Immature natural killer cell (primary cell): ENCODE data around the gene ACBD6. TPM values are rescaled to one million over a fixed set of nuclear protein-coding genes. Genes with fewer than 3 reads are reported as not detected.
A peak's percentile ranks its signal among the peaks of the same experiment; 100 is the strongest.

ENCODE experiments used
- DNase-seq, 3 donors: peaks; one replicate each; pipeline ENCODE4 v3.0.0; 2022; ENCODE audit warnings: mixed read lengths in 1 of 3
- H3K27ac Mint-ChIP-seq, 6 donors: one replicate each; pipeline ENCODE4 v1.8.0; 2020; ENCODE audit warnings: mixed read lengths in 6 of 6, mild to moderate bottlenecking in 5 of 6, inconsistent platforms in 4 of 6, moderate library complexity in 3 of 6
- H3K27me3 Mint-ChIP-seq, 3 donors: one replicate each; pipeline ENCODE4 v1.8.0; 2020 to 2021; ENCODE audit warnings: low read depth in 3 of 3, mild to moderate bottlenecking in 3 of 3, mixed read lengths in 3 of 3, moderate library complexity in 3 of 3, inconsistent platforms in 1 of 3
- H3K36me3 Mint-ChIP-seq, 3 donors: one replicate each; pipeline ENCODE4 v1.8.0; 2020; ENCODE audit warnings: mixed read lengths in 3 of 3, inconsistent platforms in 2 of 3, mild to moderate bottlenecking in 2 of 3
- H3K4me1 Mint-ChIP-seq, 2 donors: one replicate each; pipeline ENCODE4 v1.8.0; 2020; ENCODE audit warnings: inconsistent platforms in 2 of 2, mild to moderate bottlenecking in 2 of 2, mixed read lengths in 2 of 2, moderate library complexity in 1 of 2
- H3K4me3 Mint-ChIP-seq, 5 donors: one replicate each; pipeline ENCODE4 v1.8.0; 2020; ENCODE audit warnings: mild to moderate bottlenecking in 5 of 5, mixed read lengths in 5 of 5, inconsistent platforms in 3 of 5, moderate library complexity in 3 of 5
- H3K9me3 Mint-ChIP-seq, 6 donors: one replicate each; pipeline ENCODE4 v1.8.0; 2020; ENCODE audit warnings: mild to moderate bottlenecking in 6 of 6, mixed read lengths in 6 of 6, inconsistent platforms in 4 of 6, moderate library complexity in 3 of 6
- polyA plus RNA-seq, 3 donors: library from polyadenylated mRNA; unstranded; fragments of 300-500 nt; fragmentation: Illumina TruSeq; gene quantifications; one replicate each; pipeline ENCODE4 v1.2.3, GENCODE V29; 2021

ACBD6 gene
- polyA plus RNA-seq, 3 donors from 2014 or later: 30.5 to 39.2 (median 38.1) TPM

DNA sequence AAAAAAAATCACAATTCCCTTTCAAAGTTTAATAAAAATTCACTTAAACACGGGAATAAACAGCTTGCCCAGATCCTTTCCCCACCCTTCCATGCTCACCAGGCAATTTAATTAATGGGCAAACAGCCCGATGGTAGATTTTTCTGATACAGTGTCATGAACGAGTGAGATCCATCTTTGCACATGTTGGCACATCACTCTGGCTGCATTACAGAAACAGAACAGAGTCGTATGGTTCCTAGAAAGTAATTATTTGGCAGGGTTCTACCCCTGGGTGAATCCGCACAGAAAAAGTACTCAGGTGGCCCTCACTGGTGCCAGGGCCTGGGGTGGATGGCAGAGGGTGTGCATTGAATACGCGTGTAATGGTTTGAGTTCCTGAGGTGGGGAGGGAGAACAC, 31.8 kb upstream of the ACBD6 start:
- no peaks in the 10 kb centered on the region for H3K4me1 Mint-ChIP-seq
- H3K36me3 Mint-ChIP-seq: no peaks in the 10 kb centered on the region
- H3K27ac Mint-ChIP-seq: no peak overlapping the region
- H3K9me3 Mint-ChIP-seq: no peaks in the 10 kb centered on the region
- DNase-seq: no peak
- no peak overlapping the region for H3K4me3 Mint-ChIP-seq
- peaks cover 3 to 10% (median 7%) of the 10 kb centered on the region in 3 donors for H3K27me3 Mint-ChIP-seq

DNA sequence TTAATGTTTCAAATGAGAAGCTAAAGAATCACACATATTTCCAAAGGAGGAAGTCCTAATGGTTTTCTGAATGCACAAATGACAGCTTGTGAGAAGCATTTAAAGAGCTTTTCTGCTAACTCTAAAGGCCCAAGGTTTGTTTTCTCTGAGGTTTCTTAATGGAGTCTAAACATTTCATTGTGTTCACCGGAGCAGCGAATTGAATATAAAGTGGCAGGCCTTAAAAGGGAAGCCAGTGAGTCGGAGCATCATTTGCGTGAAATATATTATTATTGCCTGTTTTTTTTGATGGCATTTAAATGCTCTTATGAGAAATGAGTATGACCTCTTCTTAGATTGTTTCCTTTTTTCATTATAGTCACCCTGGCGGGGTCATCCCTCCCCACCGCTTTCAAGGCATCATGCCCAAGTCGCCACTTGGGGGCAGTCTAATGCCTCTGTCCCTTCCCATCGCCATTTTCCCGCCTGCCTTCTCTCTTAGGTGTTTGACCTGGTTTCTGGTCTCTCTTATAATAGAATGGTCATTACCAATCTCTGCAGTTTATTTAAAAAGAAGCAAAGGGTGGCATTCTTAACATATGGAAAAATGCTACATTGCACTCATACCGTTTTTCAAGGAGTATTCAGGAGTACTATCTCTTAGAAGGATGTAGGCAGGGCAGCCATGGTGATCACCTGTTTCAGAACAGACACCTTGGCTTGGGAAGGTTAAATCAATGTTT, 31.1 kb upstream of the ACBD6 start:
- no peaks in the 10 kb centered on the region for H3K4me1 Mint-ChIP-seq

DNA sequence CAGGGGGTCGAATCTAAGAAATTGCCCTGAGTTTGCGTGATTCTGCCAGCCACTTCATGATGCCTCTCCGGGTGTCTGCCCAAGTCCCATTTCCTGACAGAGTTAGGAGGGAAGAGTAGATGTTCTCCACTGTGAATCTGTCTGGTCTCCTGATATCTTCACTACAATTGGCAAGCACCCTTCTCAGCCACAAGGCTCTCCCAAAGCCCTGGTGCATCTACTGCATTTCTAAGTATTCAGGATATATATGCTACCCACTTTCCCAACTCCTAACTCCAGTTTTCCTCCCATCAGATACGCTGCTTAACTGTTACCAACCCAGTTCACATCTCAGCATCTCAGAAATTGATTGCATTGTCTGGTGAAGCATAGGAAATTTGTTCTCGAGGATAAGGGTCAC, 30.5 kb upstream of the ACBD6 start:
- H3K36me3 Mint-ChIP-seq: no peaks in the 10 kb centered on the region
- H3K4me1 Mint-ChIP-seq: no peaks in the 10 kb centered on the region
- H3K27me3 Mint-ChIP-seq: peaks cover 3 to 8% (median 7%) of the 10 kb centered on the region in 3 donors
- DNase-seq: no peak
- H3K27ac Mint-ChIP-seq: no peak overlapping the region
- no peaks in the 10 kb centered on the region for H3K9me3 Mint-ChIP-seq
- H3K4me3 Mint-ChIP-seq: no peak overlapping the region

More for the DNA sequence above, 31.1 kb upstream of the ACBD6 start:
- no peaks in the 10 kb centered on the region for H3K9me3 Mint-ChIP-seq
- H3K36me3 Mint-ChIP-seq: no peaks in the 10 kb centered on the region
- H3K4me3 Mint-ChIP-seq: no peak overlapping the region
- peak; percentile 19 to 40 (median 22) for DNase-seq
- H3K27ac Mint-ChIP-seq: no peak overlapping the region
- peaks cover 3 to 8% (median 7%) of the 10 kb centered on the region in 3 donors for H3K27me3 Mint-ChIP-seq

DNA sequence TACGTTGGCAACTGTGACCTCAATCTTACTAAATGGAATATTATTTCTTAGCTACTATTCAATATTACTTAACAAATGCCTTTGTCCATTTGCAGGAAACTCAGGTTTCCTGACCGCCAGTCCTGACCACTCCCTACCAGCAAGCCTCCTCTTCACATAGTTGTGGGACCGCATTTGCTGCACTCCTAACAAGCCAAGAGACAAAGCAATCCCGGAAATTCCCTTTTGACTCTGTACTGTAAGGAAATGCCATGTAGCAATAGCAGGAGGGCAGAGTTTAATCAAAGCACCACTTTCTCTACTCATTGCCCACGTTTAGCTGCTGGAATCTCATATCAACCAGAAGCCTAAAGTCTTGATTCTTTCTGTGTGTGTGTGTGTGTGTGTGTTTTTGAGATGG, 28.1 kb upstream of the ACBD6 start:
- H3K27ac Mint-ChIP-seq: no peak overlapping the region
- H3K4me1 Mint-ChIP-seq: no peaks in the 10 kb centered on the region
- peaks cover 3 to 9% (median 7%) of the 10 kb centered on the region in 3 donors for H3K27me3 Mint-ChIP-seq
- H3K36me3 Mint-ChIP-seq: no peaks in the 10 kb centered on the region
- no peaks in the 10 kb centered on the region for H3K9me3 Mint-ChIP-seq
- DNase-seq: no peak
- H3K4me3 Mint-ChIP-seq: no peak overlapping the region

DNA sequence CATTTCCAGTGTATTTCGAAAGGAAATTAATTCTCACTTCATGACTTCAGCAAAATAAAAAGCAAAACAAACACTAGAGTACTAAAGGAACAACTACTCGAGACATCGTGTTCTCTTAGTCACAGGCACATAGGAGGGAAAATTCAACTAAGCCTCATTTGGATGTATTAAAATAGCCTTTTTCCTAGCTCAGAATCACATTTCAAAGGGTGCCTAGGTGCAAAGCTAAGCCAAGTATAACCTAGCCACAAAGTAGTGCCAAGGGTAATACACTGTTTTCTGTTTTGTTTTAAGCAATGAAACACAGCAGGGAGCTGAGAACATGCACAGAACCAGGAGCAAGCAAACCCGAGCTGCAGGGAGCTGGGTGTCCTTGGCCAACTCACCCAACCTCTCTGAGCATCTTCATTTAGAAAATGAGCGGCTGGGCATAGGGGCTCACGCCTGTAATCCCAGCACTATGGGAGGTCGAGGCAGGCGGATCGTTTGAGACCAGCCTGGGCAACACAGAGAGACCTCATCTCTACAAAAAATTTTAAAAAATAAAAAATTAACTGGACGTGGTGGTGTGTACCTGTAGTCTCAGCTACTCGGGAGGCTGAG, 26.6 kb upstream of the ACBD6 start:
- Mint-ChIP-seq H3K4me1 (no peaks in the 10 kb centered on the region), H3K9me3 (no peaks in the 10 kb centered on the region), H3K27me3 (peaks cover 2 to 9% (median 5%) of the 10 kb centered on the region in 3 donors), H3K27ac (no peak overlapping the region), H3K4me3 (no peak overlapping the region), H3K36me3 (no peaks in the 10 kb centered on the region)
- DNase-seq: no peak

DNA sequence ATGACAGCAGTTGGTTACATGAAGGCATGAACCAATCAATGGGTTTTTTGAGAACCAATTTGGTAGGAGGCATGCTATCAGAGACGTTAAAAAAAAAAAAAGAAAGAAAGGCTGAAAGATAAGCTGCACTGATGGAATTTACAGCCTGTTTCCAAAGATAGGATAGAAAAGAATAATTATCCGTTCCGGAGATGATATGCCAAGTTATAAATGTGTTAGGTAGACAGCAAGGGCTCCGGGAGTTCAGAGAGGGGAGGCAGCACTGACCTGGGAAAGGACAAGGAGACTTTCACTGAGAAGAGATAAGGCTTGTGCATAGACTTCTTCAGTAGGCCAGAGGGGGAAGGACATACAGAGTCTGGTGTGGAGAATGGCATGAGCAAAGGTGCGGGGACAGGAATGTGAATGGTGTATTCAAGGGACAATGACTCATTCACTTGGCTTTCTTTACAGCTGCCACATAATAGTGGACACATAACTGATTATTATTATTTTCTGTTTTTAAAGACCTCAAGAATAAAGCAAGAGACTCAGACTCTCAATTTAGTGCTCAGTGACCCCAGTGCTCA, 24.8 kb upstream of the ACBD6 start:
- DNase-seq: no peak
- no peak overlapping the region for H3K27ac Mint-ChIP-seq
- H3K9me3 Mint-ChIP-seq: no peaks in the 10 kb centered on the region
- H3K36me3 Mint-ChIP-seq: no peaks in the 10 kb centered on the region
- no peak overlapping the region for H3K4me3 Mint-ChIP-seq
- peaks cover 0 to 8% (median 2%) of the 10 kb centered on the region in 3 donors for H3K27me3 Mint-ChIP-seq
- no peaks in the 10 kb centered on the region for H3K4me1 Mint-ChIP-seq

DNA sequence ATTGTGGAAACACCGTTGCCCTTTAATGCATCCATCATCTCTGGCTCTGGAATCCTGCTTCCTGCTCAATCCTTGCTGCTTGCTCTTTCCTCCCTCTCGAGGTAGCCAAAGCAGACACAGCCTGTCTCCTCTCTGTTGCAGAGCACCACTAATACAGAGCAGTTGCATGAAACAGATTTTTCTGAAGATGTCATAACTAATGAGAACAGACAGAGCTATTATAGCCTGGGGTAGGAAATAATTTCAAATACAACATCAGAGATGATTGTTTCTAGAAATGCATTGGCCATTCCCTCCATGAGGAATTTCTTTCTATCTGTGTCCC, 23.3 kb upstream of the ACBD6 start:
- H3K9me3 Mint-ChIP-seq: no peaks in the 10 kb centered on the region
- no peaks in the 10 kb centered on the region for H3K4me1 Mint-ChIP-seq
- no peaks in the 10 kb centered on the region for H3K36me3 Mint-ChIP-seq
- DNase-seq: no peak
- H3K4me3 Mint-ChIP-seq: no peak overlapping the region
- no peak overlapping the region for H3K27ac Mint-ChIP-seq
- H3K27me3 Mint-ChIP-seq: peaks cover 3 to 8% (median 5%) of the 10 kb centered on the region in 3 donors

DNA sequence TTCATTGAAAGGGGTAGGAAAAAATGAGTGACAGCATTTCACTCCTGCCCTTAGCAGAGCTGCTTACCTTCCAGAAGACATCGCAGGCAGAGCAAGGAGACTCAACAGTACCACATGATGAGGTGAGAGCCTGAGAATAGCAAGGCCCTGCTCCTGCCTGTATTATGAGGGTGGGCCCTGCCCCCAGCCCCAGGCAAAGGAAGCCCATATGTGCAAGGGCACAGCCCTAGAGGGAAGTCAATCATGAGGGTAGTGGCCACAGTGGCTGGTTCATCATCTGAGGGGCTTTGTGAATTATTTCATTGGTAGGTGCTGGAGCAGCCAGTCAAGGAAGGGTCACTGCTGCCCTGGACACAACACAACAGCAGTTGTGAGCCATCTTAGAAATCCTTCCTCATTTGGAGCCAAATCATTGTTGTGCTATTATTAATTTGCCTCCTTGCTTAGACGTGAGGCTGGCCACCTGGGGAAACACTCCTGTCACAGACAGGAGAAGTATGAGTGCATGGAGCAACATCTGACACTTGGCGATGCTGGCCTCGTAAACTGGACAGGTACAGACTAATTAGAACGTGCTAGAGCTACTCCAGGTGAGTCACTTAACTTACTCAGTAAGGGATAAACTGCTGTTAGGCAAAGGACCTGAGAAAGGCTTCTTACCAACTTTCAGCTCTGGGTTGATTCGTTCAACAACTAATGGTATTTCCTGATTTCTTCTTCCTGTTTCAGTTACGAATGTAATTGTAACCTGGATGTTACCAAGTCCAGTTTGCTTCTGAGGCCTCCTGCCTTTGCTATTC, 22.7 kb upstream of the ACBD6 start:
- Mint-ChIP-seq H3K27me3 (peaks cover 3 to 8% (median 5%) of the 10 kb centered on the region in 3 donors), H3K4me1 (no peaks in the 10 kb centered on the region), H3K36me3 (no peaks in the 10 kb centered on the region), H3K27ac (no peak overlapping the region), H3K4me3 (no peak overlapping the region), H3K9me3 (no peaks in the 10 kb centered on the region)
- no peak for DNase-seq

DNA sequence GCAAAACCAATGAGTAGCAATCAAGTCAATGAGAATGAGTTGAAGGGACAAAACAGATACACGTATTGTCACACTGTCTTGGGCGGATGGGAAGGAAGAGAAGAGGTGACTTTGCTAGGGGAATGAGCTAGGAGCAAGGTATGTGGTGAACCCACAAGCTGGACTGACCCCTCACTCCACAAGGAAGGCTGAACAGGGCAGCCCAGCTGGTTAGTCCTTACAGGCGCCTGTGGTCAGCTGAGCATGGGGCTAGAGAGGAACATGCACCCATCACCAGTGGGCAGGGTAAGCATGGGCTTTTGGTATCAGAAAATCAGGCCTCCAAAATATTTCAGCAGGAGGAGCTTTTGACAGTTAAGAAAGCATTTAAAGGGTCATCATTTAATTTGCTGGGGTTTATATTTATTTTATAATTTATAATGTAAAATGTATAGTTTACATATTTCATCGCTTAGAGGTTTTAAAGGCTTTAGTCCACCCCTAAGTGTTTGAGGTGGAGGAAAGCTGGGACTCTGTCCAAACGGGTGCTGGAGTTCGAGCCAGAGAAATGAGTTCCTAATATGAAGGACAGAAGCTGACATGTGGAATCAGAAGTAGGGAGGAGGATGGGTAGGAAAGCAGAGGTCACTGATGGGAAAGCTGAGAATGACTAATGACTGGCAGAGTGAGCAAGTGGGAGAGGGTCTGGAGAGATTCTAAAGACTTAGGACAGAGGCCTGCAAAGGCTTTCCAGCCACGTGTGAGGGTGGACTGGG, 22.0 kb upstream of the ACBD6 start:
- no peak overlapping the region for H3K4me3 Mint-ChIP-seq
- H3K36me3 Mint-ChIP-seq: no peaks in the 10 kb centered on the region
- no peak for DNase-seq
- no peaks in the 10 kb centered on the region for H3K9me3 Mint-ChIP-seq
- peaks cover 4 to 8% (median 5%) of the 10 kb centered on the region in 3 donors for H3K27me3 Mint-ChIP-seq
- no peak overlapping the region for H3K27ac Mint-ChIP-seq
- no peaks in the 10 kb centered on the region for H3K4me1 Mint-ChIP-seq

DNA sequence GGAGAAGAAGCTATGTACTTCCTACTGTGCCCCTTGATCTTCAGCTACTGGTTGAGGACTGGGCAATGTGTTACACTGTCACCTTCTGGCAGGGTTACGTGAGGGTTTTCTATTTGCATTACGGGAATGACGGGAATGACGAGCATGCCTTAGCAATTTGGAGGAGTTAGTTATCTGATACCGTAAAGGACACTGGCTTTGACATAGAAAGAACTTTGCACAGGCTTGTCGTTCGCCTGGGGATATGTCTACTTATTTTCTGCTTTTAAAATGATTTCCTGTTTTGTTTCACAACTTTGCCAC, 19.8 kb upstream of the ACBD6 start:
- Mint-ChIP-seq H3K4me3 (no peak overlapping the region), H3K27me3 (peaks cover 4 to 5% (median 5%) of the 10 kb centered on the region in 3 donors), H3K27ac (no peak overlapping the region), H3K36me3 (no peaks in the 10 kb centered on the region), H3K9me3 (no peaks in the 10 kb centered on the region), H3K4me1 (no peaks in the 10 kb centered on the region)
- no peak for DNase-seq

DNA sequence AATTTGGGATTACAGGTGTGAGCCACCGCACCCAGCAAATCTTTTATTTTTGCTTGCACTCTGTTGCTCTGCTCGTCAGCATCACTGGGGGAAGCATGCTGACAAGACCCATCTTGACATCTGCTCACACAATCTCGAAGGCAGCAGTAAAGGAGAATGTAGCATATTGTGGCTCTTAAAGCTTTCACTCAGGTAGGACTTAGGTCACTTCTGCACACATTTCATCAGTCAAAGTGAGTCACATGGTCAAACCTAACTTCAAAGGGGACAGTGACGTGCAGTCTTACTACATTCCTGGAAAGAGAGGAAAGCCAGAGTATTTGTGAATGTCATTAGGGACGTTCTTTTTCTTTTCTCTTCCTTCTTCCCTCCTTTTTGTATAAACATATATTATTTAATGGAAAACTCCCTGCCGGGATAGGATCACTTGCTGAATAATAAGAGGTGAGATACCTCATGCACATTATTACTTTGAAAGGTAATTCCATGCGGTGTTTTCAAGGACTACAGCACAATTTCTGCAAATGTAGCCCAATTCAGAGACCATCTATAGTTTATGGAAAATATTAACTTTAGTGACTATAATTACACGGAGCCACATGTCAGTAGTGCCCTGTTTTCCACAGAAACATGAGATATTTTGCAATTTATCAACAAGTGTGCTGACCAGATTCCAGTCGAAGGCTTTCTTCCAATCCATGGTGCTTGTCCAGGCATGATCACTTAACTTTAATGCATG, 19.3 kb upstream of the ACBD6 start:
- Mint-ChIP-seq H3K27me3 (peaks cover 3 to 4% (median 3%) of the 10 kb centered on the region in 3 donors), H3K9me3 (no peaks in the 10 kb centered on the region), H3K4me3 (no peak overlapping the region), H3K4me1 (no peaks in the 10 kb centered on the region), H3K36me3 (no peaks in the 10 kb centered on the region), H3K27ac (no peak overlapping the region)
- no peak for DNase-seq

DNA sequence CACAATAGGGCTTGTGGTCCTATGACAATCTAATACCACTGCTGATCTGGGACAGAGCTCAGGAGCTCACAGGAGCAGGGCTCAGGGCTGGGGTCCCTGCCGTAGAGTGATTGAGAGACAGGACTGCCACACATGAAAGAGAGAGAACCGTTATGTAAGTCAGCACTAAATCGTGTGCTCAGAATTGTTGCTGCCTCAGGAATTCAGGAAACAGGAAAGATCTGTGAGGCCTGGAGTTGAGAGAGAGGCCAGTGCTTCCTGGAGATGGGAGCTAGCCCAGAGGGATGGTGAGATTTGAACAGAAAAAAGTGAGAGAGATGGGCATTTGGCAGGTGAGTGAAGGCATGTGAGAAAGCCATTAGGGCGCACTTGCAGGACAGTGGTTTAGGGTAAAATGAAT, 17.5 kb upstream of the ACBD6 start:
- Mint-ChIP-seq H3K27me3 (peaks cover 3 to 4% (median 3%) of the 10 kb centered on the region in 3 donors), H3K4me1 (no peaks in the 10 kb centered on the region), H3K27ac (no peak overlapping the region), H3K4me3 (no peak overlapping the region), H3K36me3 (no peaks in the 10 kb centered on the region), H3K9me3 (no peaks in the 10 kb centered on the region)
- no peak for DNase-seq

DNA sequence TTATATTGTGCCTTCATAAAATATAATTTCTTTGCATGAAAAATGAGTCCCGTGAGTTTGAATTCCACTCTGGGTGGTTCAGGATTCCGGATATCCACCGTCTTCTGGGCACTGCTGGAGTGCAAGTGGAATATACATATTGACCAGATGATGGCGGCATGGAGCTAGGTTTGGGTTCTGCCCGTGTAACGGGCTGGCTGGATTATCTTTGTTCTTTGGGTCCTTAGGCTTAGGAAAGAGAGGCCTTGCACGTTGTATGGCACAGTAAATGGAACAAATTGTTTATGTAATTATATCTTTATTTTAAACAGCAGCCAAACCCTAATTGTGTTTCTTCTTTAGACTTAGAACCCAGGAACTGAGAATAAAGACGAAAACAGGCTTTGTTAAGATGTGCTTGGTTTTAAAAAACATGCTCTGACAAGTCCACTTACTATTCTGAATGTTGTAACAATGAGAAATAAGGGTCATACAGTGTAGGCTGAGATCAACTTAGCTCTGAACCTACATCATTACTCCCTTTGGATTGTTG, 13.5 kb upstream of the ACBD6 start:
- no peaks in the 10 kb centered on the region for H3K4me1 Mint-ChIP-seq
- H3K27me3 Mint-ChIP-seq: peaks cover 1 to 4% (median 4%) of the 10 kb centered on the region in 3 donors
- DNase-seq: peak; percentile 43 to 56 (median 48)
- no peak overlapping the region for H3K4me3 Mint-ChIP-seq
- no peaks in the 10 kb centered on the region for H3K36me3 Mint-ChIP-seq
- H3K9me3 Mint-ChIP-seq: no peaks in the 10 kb centered on the region
- H3K27ac Mint-ChIP-seq: no peak overlapping the region
